ENCODE data around the gene PAQR7.
A peak's percentile ranks its signal among the peaks of the same experiment; 100 is the strongest.

PAQR7 gene

DNA sequence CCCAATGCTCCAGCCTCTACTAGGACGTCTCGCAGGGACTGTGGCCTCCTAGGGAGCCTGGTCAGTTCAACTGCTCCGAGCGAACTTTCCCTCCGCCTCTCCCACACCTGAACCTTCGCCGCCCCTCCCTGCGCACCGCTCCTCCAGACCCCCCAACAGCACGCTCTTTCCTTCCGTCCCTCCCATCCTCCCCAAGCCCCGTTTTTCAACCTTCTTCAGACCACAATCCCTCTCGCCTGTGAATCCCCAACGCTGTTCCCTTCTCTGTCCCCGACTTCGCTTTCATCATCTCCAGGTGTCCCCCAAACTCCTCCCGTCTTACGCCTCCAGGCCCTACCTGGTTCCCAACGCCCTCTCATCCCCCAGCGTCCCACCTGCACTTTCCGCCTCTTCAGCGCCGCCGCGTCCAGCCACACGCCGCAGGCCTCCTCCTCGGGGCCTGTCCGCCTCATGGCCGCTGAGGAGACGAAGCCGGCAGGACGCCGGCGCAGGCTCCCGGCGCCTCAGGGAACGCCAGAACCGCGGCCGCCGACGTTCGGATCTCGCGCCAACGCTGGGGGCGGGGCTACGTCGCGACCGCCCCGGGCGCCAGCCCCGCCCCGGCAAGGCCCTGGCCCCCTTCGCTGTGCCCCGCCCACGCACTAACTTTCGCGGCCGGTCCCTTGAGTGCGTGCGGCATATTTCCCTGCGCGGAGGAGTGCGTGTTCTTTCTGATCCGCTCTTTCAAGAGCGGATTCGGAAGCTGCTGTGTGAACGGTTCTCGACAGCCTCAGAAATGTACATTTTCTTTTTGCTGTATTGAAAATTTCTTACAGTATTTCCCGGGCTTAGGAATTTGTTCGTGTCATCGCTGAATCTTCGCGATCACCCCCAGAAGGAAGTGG lies 16.4 kb downstream of the PAQR7 start, which contains the start of gene AUNIP:
Gene AUNIP (minus strand): TSS at position 552 of the 884 bp plus-strand sequence. CDS start 100 bp downstream, at position 452.
- TF ChIP-seq, protein P1, sequence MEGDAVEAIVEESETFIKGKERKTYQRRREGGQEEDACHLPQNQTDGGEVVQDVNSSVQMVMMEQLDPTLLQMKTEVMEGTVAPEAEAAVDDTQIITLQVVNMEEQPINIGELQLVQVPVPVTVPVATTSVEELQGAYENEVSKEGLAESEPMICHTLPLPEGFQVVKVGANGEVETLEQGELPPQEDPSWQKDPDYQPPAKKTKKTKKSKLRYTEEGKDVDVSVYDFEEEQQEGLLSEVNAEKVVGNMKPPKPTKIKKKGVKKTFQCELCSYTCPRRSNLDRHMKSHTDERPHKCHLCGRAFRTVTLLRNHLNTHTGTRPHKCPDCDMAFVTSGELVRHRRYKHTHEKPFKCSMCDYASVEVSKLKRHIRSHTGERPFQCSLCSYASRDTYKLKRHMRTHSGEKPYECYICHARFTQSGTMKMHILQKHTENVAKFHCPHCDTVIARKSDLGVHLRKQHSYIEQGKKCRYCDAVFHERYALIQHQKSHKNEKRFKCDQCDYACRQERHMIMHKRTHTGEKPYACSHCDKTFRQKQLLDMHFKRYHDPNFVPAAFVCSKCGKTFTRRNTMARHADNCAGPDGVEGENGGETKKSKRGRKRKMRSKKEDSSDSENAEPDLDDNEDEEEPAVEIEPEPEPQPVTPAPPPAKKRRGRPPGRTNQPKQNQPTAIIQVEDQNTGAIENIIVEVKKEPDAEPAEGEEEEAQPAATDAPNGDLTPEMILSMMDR (IDR thresholded peaks at IDR 0.05; ENCODE audit: insufficient read depth, low read length), result no peak
- 0 out of 2 replicates have a peak, but pooled peaks have one; percentile 49 for TF ChIP-seq SPI1 (IDR thresholded peaks at IDR 0.05; ENCODE audit: borderline replicate concordance, low read depth)
- TF ChIP-seq, protein P2, sequence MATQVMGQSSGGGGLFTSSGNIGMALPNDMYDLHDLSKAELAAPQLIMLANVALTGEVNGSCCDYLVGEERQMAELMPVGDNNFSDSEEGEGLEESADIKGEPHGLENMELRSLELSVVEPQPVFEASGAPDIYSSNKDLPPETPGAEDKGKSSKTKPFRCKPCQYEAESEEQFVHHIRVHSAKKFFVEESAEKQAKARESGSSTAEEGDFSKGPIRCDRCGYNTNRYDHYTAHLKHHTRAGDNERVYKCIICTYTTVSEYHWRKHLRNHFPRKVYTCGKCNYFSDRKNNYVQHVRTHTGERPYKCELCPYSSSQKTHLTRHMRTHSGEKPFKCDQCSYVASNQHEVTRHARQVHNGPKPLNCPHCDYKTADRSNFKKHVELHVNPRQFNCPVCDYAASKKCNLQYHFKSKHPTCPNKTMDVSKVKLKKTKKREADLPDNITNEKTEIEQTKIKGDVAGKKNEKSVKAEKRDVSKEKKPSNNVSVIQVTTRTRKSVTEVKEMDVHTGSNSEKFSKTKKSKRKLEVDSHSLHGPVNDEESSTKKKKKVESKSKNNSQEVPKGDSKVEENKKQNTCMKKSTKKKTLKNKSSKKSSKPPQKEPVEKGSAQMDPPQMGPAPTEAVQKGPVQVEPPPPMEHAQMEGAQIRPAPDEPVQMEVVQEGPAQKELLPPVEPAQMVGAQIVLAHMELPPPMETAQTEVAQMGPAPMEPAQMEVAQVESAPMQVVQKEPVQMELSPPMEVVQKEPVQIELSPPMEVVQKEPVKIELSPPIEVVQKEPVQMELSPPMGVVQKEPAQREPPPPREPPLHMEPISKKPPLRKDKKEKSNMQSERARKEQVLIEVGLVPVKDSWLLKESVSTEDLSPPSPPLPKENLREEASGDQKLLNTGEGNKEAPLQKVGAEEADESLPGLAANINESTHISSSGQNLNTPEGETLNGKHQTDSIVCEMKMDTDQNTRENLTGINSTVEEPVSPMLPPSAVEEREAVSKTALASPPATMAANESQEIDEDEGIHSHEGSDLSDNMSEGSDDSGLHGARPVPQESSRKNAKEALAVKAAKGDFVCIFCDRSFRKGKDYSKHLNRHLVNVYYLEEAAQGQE (IDR thresholded peaks at IDR 0.05; ENCODE audit: insufficient replicate concordance, low read depth), result peak; percentile 52
- TF ChIP-seq POLR2AphosphoS5 (IDR thresholded peaks at IDR 0.05; ENCODE audit: low read depth), result peak; percentile 83
- Histone ChIP-seq H3K4me3 (replicated peaks; ENCODE audit: insufficient read depth, low read length) (peak within 1 kb of the TSS; percentile 66), H3K27ac (replicated peaks) (peak within 1 kb of the TSS; percentile 99), H3K27me3 (ENCODE audit: insufficient read depth, poor library complexity, severe bottlenecking) (no peaks in the 10 kb centered on the region)
- DNase-seq (ENCODE audit: low read depth in 1 of 2, low spot score in 1 of 2), result peak; percentile 87 to 91

DNA sequence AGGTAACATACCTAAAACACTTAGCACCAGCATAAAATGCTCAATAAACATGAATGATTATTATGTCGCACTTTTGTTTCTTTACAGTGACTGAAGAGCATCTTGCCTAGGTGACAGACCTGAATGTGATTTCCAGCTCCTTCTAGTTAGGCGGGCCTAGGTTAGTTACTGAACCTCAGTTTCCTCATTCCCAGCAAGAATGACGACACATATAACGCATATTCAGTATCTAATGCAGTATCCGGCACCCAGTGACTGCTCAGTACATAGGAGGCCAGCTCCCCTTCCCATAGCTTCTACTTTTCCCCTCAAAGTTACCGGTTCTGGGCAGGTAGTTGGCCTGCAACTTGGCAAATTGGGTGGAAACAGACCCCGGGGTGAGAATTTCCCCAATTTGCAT lies 17.0 kb downstream of the PAQR7 start:
- TF ChIP-seq SPI1 (IDR thresholded peaks at IDR 0.05; ENCODE audit: borderline replicate concordance, low read depth) (no peak), POLR2AphosphoS5 (IDR thresholded peaks at IDR 0.05; ENCODE audit: low read depth) (no peak)
- TF ChIP-seq, protein P1 (IDR thresholded peaks at IDR 0.05; ENCODE audit: insufficient read depth, low read length), result no peak
- Histone ChIP-seq H3K27me3 (ENCODE audit: insufficient read depth, poor library complexity, severe bottlenecking) (no peaks in the 10 kb centered on the region), H3K4me3 (replicated peaks; ENCODE audit: insufficient read depth, low read length) (peak overlapping the region; percentile 66), H3K27ac (replicated peaks) (peak overlapping the region; percentile 99)
- DNase-seq (ENCODE audit: low read depth in 1 of 2, low spot score in 1 of 2), result peak in 1 of 2 experiments; percentile 56

DNA sequence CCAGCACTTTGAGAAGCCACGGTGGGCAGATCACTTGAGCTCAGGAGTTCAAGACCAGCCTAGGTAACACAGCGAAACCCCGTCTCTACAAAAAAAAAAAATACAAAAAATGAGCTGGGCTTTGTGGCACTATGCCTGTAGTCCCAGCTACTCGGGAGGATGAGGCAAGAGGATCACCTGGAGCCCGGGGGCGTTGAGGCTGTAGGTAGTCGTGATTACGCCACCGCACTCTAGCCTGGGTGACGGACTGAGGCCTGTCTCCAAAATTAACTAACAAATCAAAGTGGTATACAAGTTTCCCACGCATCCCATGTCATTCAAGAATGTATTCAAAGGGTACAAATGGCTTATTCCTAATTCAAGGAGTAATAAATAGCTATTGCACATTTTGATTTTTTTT lies 18.7 kb downstream of the PAQR7 start:
- Histone ChIP-seq H3K27ac (replicated peaks) (no peak overlapping the region), H3K27me3 (ENCODE audit: insufficient read depth, poor library complexity, severe bottlenecking) (no peaks in the 10 kb centered on the region), H3K4me3 (replicated peaks; ENCODE audit: insufficient read depth, low read length) (no peak overlapping the region)
- no peak for DNase-seq (ENCODE audit: low read depth in 1 of 2, low spot score in 1 of 2)
- TF ChIP-seq GABPA (IDR thresholded peaks at IDR 0.05; ENCODE audit: low read depth) (no peak), POLR2AphosphoS5 (IDR thresholded peaks at IDR 0.05; ENCODE audit: low read depth) (no peak), SPI1 (IDR thresholded peaks at IDR 0.05; ENCODE audit: borderline replicate concordance, low read depth) (no peak)
- TF ChIP-seq, protein P2 (IDR thresholded peaks at IDR 0.05; ENCODE audit: insufficient replicate concordance, low read depth), result no peak
- TF ChIP-seq, protein P1 (IDR thresholded peaks at IDR 0.05; ENCODE audit: insufficient read depth, low read length), result no peak
